GM19397 (cell line): ENCODE results near the gene GMDS.
A peak's percentile ranks its signal among the peaks of the same experiment; 100 is the strongest.

ENCODE experiments used
- ATAC-seq: cut with Tn5 transposase; IDR thresholded peaks from one replicate; pipeline ENCODE4 v1.9.1; 2021; ENCODE audit warnings: mild to moderate bottlenecking, moderate library complexity; ENCODE audit not compliant: unreplicated experiment

Gene GMDS

GRCh38 chr6:2209226-2209809 is 36.1 kb downstream of the GMDS start:
- ATAC-seq: peak; percentile 61

- no peak for ATAC-seq
Measured at GRCh38 chr6:2208468-2208867, 36.9 kb downstream of the GMDS start.

- no peak for ATAC-seq
Measured at GRCh38 chr6:2205396-2205795, 40.0 kb downstream of the GMDS start.

GRCh38 chr6:2204272-2204671 is 41.1 kb downstream of the GMDS start:
- ATAC-seq: no peak

DNA sequence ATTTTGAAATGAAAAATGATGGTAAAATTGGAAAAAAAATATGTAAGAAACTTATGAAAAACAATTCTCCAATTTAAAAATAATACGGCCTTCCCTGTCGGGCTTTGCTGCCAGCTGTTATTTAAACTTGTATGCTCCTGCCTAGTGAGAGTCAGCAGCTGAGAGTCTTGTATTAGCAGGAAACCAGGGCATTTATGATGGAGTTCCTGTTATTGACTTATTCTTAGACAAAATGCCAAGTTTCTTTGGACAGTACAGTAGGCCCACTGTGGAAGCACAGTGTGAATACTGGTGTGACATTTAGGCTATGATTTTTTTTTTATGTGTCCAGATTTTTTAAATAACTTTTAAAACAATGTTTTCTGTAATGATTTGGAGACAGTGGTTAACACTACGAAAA is 42.1 kb downstream of the GMDS start:
- ATAC-seq: no peak

DNA sequence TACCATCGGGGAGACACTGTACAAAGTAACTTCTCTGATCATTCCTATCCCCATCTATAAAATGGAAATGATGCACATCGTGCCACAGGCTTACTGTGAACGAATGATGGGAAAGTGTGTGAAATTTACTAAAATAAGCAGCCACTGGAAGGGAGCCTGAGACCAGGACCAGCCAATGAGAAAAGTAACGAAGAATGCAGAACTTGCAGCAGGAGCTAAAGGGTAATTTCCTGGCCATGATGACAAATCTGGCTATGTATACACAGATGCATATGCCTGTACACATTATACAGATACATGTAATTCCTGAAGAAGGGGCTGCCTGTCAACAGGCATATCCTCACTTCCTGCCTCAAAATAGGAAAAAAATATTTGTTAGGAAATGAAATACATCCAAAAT is 47.4 kb downstream of the GMDS start:
- ATAC-seq: no peak

GRCh38 chr6:2197177-2197671 is 48.2 kb downstream of the GMDS start:
- no peak for ATAC-seq

DNA sequence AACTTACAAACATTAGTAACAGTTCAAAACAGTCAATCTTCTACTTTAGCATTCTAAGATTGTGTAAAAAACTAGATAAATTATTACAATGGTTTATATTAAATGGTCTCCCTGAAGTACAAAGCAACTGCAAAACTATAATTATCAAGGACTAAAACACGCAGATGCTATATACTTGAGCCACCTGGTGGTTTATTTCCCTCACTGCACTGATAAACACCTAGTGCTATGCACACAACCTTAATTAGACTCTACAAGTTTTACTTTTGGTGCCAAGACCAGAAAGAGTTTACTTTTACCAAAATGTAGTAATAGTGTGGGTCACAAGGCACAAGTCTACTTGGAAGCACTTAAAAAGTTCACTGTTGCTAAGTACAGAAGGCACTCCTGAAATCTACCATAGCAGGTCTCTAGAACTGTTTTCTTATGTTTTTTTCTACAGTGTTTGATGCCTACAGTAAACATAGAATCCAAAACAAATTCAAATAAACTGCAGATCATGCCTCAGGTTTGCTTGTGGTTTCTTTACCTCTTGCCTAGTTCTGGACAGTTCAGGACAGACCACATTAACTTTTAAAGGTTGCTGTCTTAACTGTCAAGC is 49.2 kb downstream of the GMDS start:
- ATAC-seq: no peak

DNA sequence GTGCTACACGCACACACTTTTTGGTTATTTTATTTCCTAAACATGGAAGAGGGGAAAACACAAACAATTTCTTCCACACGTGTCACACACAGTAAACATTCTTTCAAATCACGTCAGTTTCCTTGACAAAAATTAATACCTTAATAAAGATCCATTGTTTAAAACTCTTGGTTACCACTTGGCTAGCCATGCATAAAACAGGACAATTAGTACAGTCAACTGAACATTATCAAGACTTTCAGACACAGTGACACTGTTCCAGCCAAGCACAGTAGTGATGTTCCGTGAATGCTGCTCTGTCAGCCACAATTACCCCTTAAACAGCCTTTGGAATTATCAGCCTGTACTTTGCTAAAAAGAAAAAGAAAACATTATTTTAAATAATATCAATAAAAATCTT is 50.8 kb downstream of the GMDS start:
- ATAC-seq: no peak

DNA sequence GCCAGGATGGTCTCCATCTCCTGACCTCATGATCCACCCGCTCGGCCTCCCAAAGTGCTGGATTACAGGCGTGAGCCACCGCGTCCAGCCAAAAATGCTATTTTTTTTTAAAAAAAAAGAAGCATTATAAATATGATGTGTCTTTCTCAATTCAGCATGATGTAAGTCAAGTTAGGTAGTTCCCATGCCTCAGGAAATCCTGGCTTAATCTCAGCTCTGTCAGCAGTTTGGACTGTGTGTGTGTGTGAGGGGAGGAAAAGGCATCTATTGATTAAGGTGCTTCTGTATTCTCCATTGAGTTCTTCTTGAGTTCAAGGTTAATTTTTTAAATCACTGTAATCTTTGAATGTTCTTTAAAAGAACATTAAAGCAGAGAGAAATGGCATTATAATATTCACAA is 51.5 kb downstream of the GMDS start:
- ATAC-seq: no peak

- no peak for ATAC-seq
Measured at GRCh38 chr6:2192976-2193375, 52.4 kb downstream of the GMDS start.

DNA sequence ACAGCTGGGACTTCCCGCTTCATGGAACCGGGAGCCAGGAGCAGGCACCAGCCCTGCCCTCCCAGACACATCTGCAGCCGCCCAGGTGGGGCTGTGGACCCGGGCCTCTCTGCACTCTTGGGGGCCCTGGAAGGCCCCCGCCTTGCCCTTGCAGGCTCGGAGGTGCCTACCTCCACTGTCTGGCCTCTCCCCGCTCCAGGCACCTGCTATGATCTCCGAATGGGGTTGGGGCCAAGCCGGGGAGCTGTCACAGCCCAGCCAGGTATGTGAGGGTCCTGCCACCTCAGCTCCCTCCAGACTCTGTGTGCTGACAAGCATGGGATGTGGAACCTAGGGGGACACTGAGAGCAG is 54.0 kb downstream of the GMDS start:
- ATAC-seq: no peak

GRCh38 chr6:2190661-2191389 is 54.6 kb downstream of the GMDS start:
- ATAC-seq: no peak

DNA sequence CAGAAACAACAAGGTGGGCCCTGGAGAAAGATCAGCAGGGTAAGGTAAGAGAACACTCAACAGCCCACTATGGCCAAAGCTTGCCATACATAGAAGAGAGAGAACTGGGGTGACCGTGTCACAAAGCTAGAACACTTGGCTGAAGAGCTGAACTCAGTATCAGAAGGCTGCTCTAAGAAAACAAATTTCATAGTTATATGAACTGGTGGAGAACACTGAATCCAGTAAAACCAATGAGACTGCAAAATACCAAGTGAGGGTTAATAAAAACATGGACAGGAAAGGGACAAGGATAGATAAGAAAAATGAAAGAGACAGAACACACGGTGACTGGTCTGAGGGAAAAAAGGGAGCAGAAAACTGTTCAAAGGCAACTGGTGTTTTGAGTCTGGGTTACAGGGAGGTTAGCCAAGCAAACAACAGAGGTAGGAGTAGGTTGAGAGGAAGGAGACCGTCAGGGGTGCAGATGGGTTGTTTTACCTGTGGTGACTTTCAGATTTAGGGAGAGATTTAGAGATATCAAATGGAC is 56.5 kb downstream of the GMDS start:
- ATAC-seq: no peak

DNA sequence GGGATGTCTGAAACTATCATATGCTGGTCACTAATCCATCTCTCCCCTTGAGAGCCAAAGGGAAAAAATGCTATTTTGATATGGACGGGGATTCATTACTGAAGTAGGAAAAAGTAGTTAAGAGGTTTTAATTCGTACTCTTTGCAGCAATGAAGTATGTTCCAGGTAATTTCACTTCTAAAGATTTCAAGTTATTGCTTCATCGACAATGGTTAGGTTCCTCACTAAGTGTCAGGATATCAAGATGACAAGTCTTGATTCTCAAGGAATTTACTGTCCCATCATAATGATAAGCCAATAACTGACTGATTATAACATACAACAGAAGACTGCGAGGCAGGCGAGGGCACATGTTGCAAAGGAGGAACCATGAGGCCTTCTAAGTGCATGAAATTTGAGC is 57.0 kb downstream of the GMDS start:
- ATAC-seq: no peak

- no peak for ATAC-seq
Measured at GRCh38 chr6:2187826-2188225, 57.6 kb downstream of the GMDS start.

GRCh38 chr6:2186516-2186915 is 58.9 kb downstream of the GMDS start:
- ATAC-seq: no peak

GRCh38 chr6:2185466-2185865 is 59.9 kb downstream of the GMDS start:
- ATAC-seq: no peak

DNA sequence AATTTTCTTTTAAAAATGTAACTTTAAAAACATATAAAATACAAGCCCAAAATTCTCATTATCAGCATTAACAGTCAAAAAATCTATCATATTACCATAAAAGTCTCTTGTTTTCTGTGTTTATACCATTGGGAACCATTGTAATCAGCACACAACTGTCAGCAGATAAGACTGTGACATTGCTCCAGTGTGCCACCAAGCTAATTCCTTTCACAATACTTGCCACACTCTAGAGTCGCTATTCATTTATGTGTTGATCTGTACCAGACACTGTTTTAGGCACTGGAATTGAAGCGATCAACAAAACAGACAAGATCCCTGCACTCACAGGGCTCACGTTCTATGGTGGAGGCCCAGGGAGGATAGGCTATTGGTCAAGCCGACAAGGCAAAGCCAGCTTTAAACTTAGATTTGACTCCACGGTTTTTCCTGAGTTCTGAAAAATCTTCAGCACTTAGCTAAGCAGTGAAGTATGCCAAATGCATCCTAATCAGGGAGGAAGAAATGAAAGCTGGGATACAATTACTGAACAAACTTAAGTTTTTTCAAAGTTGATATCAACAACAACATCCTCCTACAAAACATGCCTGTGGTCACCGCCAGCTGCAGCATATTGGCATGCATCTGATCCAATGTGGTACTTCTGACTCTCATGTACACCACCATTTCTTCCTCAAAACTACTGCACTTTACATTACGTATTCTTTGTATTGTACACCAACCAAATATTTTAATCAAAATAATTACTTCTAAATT is 60.5 kb downstream of the GMDS start:
- ATAC-seq: no peak

- no peak for ATAC-seq
Measured at GRCh38 chr6:2183752-2184151, 61.7 kb downstream of the GMDS start.

GRCh38 chr6:2183246-2183645 is 62.2 kb downstream of the GMDS start:
- ATAC-seq: no peak
